NCI-H82 treated with DMSO at 0.1 percent for 48 hours (cell line): Measurements from ENCODE around the gene BTBD9.

Experiments
- DNase-seq: peaks from one replicate; lab custom pipeline; 2025; ENCODE audit not compliant: unreplicated experiment; lab: John Stamatoyannopoulos, UW

The BTBD9 gene

DNA sequence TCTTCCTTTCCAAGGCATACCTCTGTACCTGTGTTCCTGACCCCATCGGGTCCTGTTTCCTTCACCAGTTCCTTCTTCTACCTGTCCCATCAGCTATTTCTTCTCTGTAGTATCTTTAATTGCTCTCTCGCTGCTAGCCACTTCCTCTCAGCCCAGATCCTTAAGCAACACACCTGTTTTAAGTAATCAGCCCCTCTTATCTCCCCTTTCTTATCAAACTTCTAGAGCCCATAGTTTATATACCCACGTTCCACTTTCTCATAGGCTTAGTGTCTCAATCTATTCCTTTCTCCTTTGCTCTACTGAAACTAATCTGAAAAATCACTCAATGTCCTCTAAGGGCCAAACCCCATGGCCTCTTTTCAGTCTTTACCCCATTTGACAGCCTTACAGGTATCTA lies 239.6 kb downstream of the BTBD9 start:
- DNase-seq: no peak

DNA sequence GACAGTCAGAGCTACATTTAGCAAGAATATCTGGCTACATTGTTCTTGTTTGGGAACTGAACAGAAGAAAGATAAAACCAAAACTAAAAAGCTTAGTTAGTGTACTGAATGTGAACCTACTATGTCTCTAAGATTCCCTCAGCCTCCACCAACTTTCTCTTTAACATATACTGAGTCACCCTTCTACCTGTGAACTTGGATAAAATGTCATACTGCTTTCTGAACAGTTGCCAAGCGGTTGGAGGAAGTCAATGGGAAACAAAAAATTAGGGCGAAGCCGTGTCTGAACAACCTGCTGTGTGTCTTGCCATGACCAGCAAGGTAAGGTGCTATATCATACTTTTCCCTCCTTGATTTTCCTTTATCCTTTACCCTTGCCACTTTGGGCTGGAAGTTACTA lies 243.5 kb downstream of the BTBD9 start:
- DNase-seq: no peak

DNA sequence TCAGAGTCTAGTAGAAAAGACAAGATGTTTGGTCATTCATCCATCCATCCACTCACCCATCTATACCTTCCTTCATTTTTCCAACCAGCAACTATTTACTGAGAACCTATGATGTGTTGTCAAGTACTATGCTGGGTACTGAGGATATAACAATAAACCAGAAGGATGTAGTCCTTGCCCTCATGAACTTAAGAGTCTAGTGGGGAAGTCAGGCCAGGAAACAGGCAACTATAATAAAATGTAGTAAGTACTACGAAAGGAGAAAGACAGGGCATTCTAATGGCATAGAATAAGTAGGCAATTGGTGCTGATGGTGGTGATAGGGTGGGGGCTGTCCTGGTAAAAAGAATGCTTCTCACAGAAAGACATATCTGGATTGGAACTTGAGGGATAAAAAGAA lies 245.7 kb downstream of the BTBD9 start:
- no peak for DNase-seq

DNA sequence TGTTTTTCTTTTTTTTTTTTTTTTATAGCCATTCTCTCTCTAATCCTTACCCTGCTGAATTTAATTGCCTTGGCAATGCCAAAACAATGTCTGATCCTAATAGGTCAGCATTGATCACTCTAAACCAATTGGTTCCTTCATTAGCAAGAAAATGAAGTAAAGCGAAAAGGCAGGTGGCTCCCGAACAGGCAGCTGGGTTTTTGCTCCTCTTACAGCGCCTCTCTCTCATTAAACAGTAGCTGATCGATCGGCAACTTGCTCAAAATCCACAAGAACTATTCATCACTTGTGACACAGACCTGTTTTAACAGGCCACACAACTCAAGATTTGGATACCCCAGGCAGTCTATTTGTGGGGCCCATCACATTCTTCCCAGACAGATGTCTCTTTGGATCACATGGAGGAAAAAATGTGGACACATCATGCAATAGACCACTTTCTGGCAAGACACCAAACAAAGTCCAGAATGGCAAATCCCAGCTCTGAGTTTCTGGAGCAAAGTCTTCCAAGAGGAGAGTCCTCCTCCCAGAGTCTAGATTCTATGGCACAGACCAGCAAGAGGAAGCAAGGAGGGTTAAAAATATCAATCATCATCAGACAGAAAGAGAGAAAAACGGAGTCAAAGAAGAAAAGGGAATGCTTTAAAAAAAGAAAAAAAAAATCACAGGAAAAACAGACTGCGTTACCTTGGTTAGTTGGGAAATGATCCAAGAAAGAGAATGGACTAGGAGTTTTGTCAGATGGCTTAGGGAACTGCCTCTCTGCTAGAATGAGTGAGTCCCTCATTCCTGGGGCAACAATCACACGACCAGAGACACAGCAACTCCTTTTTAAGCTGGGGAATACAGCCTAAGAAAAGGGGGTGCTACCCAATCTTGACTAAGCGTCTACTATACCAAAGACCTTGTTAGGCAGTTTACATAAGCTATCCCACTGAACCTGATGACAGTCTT lies 247.8 kb downstream of the BTBD9 start:
- DNase-seq: no peak

DNA sequence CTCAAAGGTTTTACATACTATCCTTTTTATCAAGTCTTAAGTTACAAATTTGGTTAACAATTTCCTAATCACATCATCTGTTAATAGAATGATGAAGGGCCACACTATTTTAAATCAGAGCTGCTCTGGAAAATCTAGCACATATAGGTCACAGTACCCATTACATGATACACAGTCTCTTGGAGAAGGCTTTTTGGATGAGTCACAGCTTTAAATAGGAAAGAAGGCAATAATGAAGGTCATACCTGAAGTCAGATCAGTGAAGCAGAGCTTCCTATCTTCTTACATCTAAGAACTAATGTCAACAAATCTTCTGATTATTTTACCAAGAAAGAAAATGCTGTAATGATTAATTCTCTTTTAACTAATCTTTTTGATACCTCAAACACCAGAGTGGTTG lies 248.5 kb downstream of the BTBD9 start:
- DNase-seq: no peak

DNA sequence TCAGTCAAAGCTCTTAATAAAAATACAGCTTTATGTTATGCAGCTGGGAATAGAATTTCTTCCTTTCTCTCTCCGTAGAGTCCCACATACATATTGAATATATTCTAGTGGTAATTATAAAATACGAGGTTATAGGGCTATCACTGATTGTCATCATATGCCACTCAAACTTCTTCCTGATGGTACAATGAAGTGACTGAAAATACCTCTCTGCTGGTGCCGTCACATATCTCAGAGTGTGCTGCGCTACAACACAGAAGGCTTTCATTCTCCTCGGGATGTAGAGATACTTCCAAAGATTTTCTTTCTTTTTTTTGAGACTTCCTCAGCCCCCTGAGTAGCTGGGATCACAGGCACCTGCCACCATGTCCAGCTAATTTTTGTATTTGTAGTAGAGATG lies 249.9 kb downstream of the BTBD9 start:
- DNase-seq: no peak

DNA sequence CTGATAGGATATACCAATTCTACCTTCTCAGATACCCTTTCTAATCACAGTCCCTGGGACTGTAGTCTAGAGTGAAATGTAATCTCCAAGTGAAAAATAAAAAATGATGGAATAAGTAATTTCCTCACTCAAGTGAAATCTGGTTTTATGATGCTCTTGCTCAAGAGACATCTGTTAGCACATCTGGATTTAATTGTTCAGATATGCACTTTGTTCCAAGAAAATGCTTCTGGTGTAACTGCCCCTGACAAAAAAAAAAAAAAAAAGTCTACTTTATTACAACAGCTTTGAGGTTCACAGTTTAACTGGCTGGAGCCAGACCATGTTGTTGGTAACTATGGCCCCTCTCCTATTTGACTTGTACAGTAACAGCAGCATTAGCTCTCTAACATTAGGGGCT lies 251.8 kb downstream of the BTBD9 start:
- no peak for DNase-seq

DNA sequence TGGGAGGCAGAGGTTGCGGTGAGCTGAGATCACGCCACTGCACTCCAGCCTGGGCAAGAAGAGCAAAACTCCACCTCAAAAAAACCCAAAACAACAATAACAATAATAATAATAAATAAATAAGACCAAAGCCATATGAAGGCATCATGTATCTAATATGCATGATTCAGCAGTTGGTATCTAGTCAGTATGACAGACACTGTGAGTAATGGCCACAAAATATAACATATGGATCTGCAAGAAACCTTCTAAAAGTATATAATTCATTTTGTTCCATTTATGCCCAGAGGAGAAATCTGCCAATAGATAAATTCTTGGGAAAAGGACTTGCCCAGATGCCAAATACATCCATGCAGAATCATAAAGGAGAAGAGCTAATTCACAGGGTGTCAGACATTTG lies 252.3 kb downstream of the BTBD9 start:
- DNase-seq: no peak

DNA sequence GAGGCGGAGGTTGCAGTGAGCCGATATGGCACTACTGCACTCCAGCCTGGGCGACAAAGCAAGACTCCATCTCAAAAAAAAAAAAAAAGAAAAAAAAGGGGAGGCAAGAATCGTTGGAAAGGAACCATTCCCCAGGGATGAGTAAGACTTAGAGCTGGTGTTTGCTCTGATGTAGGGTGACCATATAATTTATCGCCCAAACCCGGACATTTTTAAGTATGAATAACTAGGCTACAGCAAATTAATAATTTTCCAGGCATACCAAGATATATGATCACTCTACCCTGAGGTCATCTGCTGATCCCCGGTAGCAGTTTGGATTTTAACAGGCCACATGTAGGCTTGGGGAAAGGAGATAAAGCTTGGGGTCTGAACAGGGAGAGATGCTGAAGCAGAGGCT lies 260.9 kb downstream of the BTBD9 start:
- no peak for DNase-seq

DNA sequence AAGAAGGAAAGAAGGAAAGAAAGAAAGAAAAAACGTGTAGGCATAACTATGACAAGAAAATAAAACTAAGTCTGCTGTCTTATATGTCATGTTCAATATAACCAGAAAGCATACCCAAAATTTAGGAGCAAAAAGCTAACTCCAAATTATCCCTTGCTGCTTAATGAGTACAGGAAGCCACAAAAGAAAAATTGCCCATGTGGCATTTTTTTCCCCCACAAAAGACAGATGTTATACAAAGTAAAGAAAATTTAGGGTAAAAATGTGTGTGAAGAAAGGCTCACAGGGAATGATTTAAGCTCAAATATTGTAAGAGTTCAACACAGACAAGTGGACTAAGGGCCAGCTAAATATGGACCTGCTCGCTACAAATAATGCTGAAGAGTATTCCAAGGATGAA lies 263.8 kb downstream of the BTBD9 start:
- no peak for DNase-seq

DNA sequence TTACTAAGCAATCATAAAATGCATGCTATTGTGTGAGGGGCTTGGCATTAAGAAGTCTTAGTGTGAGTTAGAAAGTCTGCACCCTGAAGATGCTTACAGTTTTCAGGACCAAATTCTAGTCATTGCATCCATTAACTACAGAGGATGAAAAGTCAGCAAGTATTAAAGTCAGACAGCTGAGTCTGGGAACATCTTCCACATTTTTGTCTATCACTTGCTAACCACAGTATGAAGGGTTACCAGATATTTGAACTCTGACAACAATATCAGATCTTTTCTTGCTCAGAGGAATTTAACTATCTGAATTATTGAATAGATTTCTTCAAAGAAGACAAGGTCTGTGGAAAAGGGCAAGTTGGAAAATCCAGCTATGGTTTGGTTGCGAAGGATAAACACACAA lies 264.4 kb downstream of the BTBD9 start:
- DNase-seq: no peak

DNA sequence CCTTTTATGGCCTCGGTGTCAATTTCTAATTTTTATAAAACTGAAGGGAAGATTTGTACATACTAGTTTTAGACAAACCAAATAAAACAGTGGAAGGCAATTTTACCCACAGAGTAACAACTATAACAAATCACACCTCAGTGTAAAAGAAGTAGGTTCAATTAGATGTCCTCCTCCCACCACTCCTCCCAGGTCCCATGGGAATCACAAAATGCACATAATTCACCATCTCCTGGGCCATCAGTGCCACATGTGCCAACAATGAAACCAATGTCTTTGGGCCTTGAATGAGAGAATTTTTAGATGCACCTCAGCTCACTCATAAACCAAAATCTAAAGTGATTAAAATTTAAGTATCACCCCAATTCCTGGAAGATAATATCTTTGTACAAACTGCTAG lies 267.8 kb downstream of the BTBD9 start:
- DNase-seq: no peak

DNA sequence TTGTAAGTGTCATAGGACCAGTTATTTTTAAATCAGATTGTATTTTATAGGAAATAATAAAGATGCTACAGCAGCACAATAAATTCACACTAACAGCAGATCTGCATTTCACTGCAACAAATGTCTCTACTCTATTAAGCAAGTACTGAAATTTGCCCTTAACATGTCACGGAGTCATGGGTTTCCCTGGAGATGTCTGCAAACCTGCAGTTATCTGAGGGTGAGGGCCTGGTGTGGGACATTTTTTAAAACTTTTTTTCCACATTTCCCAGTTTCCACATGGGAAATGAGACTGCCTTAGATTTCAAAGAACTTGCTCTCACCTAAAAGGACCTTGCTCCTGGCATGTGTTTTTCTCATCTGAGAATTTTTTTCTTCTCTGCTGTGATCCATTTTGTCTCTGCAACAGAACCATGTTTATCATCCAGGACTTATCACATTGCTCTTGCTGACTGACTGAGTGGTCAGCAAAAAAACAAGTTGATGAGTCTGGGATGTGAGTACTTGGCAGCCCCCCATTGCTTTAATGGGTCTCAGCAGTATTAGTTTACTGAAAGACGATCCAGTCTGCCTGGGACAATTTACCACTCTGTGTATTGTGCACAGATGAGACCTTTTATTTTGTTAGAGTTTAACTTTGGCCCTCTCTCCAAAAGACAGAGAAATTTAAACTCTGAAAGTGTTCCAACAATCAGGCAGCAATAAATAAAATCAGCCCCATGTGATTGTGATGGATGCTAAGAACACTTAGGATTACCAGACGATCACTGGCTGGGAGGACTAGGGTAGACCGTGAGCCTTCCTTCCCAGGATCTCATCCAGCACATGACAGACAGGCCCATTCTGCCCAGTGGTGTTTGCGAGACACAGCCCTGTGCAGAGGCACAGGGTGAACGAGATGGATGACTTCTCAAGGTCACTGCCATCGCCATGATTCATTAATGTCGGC lies 268.8 kb downstream of the BTBD9 start:
- no peak for DNase-seq

DNA sequence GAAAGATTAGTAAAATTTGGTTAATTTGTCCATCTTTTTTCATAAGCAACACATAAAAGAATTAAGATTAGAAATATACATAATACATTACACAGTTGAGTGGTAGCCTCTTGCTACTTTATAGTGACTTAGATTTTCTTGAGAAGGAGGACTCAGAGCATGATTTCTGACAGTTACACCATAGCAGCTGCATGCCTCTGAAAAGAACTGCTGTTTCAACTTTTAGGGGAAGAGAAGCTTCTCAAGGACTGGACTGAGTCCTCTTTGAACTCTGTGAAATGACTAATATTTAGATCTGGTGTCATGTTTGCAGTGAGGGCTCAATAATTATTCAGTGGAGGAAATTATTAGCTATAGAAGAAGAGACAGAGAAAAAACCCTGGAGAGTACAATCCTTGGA lies 272.5 kb downstream of the BTBD9 start:
- no peak for DNase-seq

DNA sequence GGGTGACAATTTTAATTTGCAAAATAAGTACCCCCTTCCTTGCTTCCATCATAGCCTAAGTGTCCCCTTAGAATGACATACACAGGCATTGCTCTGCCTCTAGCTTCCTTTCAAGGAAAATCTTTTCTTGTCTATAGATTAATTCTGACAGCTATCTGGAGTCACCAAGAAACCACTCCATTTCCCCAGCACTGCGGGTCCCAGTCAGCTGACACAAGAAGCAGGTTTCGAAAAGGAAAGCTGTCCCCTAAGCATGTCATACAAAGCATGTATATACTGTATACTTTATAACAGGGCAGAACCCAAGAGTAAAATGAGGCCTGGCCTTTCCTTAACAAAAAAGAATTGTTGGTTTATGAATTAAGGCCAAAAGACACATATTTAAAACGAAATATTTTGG lies 273.5 kb downstream of the BTBD9 start:
- no peak for DNase-seq

DNA sequence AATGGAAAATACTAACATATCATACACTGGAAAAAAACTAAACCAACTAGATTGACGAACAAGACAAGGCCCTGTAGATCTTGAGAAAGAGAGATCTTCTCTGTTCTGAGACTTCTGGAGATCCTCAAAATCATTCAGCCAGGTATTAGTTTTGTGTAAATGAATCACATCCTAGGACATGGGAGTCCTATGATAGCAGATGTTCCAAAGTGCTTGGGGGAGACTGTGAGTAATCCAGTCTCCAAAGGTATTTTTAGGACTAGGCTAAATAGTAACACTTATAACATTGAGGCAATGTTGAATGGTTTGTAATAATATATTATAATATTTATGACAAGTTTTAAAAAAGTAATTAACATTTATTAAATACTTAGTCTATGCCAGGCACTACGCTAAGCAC lies 275.0 kb downstream of the BTBD9 start:
- no peak for DNase-seq

DNA sequence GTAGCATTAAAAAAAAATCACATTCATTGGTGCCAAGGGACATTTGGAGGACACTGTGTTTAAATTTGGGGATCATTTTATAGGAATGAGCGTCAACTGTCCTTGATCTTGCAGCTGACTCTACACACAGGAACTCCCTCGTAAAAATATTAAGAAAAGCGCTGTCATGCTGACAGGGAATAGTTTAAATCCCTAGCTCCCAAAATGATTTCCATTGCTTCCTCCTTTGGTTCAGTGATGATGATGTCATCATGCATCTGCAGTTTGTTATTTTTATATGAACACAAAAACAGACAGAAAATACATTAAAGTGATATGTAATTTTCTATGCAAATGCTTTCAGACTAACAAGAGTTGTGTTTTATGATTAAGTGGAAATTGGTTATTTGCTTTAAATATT lies 275.6 kb downstream of the BTBD9 start:
- no peak for DNase-seq

DNA sequence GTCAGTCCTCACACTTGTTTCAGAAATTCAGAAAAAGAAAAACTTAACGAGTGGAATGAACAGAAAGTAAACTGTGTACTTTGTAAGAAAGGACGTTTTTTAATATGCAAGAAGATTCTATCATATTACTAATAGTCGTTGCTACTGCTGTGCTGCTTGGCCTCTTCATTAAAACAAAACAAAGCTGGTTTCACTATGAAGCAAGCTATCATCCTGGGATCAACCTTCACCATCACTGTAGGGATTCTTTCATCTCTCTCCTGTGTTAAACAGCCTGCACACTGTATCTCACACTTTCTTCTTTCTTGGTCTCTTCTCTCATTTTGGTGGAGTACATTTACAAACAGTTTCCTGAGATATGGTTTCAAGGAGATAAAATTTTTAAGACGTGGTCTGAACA lies 284.2 kb downstream of the BTBD9 start:
- DNase-seq: no peak

DNA sequence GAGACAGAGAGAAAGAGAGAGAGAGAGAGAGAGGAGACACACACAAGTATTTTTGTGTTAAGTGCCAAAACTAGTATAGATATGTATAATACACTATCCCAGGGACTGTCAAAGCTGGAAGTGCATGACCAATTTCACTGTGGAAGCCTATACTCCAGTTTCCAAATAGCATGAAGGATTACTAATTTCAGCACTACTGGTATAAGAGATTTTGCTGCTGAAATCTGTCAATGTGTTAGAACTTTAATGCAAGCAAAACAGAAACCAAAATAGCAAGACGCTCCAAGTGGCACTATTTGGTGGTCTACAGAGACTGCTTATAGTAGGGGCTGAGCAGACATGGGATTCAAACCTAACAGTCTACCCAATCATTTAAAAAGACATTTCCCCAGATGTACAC lies 284.8 kb downstream of the BTBD9 start:
- no peak for DNase-seq

DNA sequence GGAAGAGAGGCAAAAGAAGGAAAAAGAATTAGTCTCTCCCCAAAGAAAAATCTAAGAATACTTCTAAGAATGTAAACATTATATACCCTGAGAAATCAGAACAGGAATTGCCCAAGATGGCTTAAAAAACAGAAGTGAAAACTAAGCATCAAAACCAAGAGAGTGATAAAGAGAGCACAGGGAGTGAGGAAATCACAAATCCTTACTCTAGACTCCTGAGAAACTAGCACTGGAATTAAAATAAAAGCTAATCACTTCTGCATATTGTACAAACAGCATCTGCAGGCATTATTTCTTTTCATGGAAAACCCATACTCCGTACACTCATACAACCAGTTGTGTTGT lies 285.7 kb downstream of the BTBD9 start:
- no peak for DNase-seq

DNA sequence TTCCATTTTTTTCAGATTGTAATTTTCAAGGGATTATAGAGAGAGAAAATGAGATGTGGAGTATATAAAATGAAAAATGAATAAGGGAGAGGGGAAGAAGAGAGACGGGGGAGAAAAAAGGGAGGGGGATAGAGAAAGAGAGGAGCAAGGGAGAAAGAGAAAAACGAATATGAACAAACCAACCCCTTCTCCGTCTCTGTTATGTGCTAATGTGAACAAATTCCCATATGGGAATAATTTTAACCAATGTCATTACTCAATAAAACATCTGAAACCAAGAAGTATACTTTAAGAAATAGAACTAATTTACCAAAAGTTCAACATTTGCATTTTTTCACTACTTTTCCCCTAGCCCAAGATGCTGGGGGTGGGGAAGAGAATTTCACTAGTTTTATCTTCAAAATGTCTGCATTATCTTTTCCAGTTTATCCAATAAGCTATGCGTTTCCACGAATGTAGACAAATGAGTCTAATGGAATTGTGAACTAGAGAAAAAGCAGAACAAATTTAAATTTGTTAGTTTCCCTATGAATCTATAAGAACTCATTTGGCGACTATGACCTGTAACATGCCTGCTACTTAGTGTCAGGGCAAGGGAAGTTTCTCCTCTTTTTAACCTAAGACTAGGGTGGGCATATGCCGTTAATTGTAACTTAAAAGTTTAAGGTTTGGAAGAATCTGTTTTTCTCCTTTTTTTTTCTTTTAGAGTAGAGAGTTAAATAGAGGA lies 286.3 kb downstream of the BTBD9 start:
- no peak for DNase-seq
